ENCODE measurements around the gene FNIP1. TPM values are rescaled to one million over a fixed set of nuclear protein-coding genes. Genes with fewer than 3 reads are reported as not detected.

FNIP1 gene
- 66.1 and 72.4 TPM in 2 replicates for total RNA-seq

DNA sequence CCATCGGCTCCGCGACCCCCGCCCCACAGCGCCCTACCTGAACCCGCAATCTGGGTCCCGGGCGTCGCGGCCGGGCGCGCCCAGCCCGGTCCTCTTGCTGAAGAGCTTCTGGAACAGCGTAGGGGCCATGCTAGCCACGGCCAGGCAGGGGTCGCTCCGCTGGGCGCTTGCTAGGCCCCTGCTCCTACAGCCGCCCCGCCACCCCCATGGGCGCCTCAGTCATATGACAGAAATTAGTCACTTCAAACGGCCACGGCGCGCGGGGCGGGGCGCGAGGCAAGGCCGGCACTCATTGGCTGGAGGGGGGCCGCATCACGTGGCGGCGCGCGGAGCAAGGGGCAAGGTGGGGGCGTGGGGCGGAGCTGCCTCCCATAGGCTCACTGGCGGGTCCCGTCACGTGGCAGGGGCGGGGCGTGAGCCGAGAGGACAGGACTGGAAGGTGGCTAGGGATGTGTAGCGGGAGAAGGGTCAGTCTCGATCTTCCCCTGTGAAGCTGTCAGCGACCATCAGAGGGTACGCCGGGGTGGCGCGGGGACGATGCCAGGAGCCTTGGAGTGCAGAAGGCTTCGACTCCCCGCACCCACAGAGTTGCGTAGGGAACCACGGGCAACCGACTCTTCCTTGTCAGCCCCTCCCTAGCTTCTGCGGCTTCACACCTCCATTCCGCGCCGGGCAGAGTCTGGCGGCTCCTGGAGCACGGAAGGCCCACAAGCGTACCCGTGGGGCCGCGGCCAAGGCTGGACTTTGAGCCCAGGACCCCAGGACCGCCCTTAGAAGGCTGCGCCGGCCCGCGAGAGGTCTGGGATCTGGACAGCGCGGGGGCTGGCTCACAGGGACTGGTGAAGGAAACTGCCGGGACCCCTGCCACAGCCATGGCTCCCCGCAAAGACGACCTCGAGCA, at the start of gene FNIP1:
Gene FNIP1, minus strand, starts transcription at position 225 of the 901 bp plus-strand sequence. Its CDS starts 96 bp downstream, at position 129.

DNA sequence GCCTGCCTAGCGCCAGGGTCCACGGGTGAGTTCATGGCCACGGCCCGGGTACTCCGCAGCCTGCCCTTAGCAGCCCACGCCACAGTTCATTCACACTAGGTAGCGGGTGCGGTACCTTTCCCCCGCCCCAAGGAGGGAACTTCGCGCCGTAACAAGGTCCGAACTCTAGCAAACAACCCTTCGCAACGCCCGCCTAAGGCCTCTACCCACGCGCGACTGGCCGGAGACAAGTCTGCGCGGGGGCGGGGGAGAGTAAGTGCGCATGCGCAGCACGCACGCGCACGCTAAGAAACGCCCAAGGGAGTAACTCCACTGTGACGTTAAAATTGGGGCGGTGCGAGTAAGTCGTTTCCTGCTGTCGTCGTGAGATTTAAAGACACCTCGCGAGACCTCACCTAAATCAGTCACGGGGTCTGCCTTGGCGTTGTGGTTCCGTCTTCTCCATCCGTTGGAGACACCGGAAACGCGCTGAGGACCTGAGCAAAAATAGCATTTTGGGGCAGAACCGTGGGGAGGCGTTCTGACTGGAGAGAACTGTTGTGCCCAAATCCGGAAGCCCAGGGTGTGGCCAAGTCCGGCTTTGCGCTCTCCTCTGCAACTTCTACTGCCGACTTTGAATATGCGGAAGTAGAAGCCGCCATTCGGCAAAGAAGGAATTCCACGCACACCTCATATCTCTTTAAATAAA, 161.7 kb downstream of the FNIP1 start, which contains the start of gene RAPGEF6:
Gene RAPGEF6, minus strand, starts transcription at position 234 of the 688 bp plus-strand sequence. Its CDS starts 199 bp downstream, at position 35.

Other genes with a start within 250 kb of the FNIP1 start
- 10.1 and 25.8 TPM in 2 replicates for gene RAPGEF6, start 161.8 kb downstream of the FNIP1 start, total RNA-seq
- not detected in 2 replicates for gene MEIKIN, start 148.6 kb upstream of the FNIP1 start, total RNA-seq
- not detected in 2 replicates for gene ACSL6, start 214.6 kb upstream of the FNIP1 start, total RNA-seq

All from placental pericyte (primary cell).